Posterior cingulate gyrus (tissue), 11 donors: ENCODE data around the gene ZNF415.
A peak's percentile ranks its signal among the peaks of the same experiment; 100 is the strongest.
"Not testable (repeated sequence)": the region's sequence is repeated elsewhere in the genome, so short reads cannot be mapped to it uniquely, and the experiment has no call there.

Source experiments
- DNase-seq, 10 donors: peaks; one replicate each; pipeline versions ENCODE4 v3.0.0 to v3.0.0-alpha.2; 2020 to 2021; ENCODE audit warnings: mixed read lengths in 3 of 10
- intact Hi-C: fragments of 100-400 bp; cut with DNase I; formaldehyde crosslinking; loops from one replicate; pipeline ENCODE4 v1.15.1; 2023

Gene ZNF415

GRCh38 chr19:53132141-53132991, at the start of gene ZNF415:
ZNF415 (minus strand) TSS chr19:53132910; CDS start chr19:53122676, 10,234 bp downstream.
- intact Hi-C loops: loop anchor here (10.0 kb wide), 1 partner anchor 58 kb away; no protein-coding TSS in a partner anchor
- peak; percentile 74 to 98 (median 84) for DNase-seq

- intact Hi-C loops: loop anchor here (10.0 kb wide), 1 partner anchor 217 kb away; the partner anchor contains the start of gene ZNF816
Measured at GRCh38 chr19:53182202-53182601, 49.5 kb upstream of the ZNF415 start.

GRCh38 chr19:53177986-53178385, 45.3 kb upstream of the ZNF415 start:
- intact Hi-C loops: no loop called here
- no peak for DNase-seq

More at GRCh38 chr19:53182202-53182601, 49.5 kb upstream of the ZNF415 start:
- DNase-seq: peak in 1 of 10 donors; percentile 61

GRCh38 chr19:53172889-53173288, 40.2 kb upstream of the ZNF415 start:
- no peak for DNase-seq
- intact Hi-C loops: no loop called here

GRCh38 chr19:53165691-53166091, 33.0 kb upstream of the ZNF415 start:
- no peak for DNase-seq
- intact Hi-C loops: no loop called here

- DNase-seq: no peak
- intact Hi-C loops: no loop called here
Measured at GRCh38 chr19:53161123-53161522, 28.4 kb upstream of the ZNF415 start.

GRCh38 chr19:53160350-53160749, 27.6 kb upstream of the ZNF415 start:
- intact Hi-C loops: no loop called here
- DNase-seq: no peak

GRCh38 chr19:53158119-53158656, 25.5 kb upstream of the ZNF415 start:
- DNase-seq: peak in 5 of 10 donors; percentile 9 to 86 (median 16)
- intact Hi-C loops: no loop called here

- intact Hi-C loops: loop anchor here (2.0 kb wide), 1 partner anchor 23 kb away; no protein-coding TSS in a partner anchor
- DNase-seq: peak in 1 of 10 donors; percentile 20
Measured at GRCh38 chr19:53157626-53158025, 24.9 kb upstream of the ZNF415 start.

GRCh38 chr19:53156850-53157249, 24.1 kb upstream of the ZNF415 start:
- intact Hi-C loops: loop anchor here (2.0 kb wide), 1 partner anchor 22 kb away; no protein-coding TSS in a partner anchor
- no peak for DNase-seq

- no peak for DNase-seq
- intact Hi-C loops: no loop called here
Measured at GRCh38 chr19:53147645-53148044, 14.9 kb upstream of the ZNF415 start.

GRCh38 chr19:53140351-53140750, 7.6 kb upstream of the ZNF415 start:
- intact Hi-C loops: no loop called here
- DNase-seq: no peak

- intact Hi-C loops: loop anchor here (10.0 kb wide), 1 partner anchor 62 kb away; no protein-coding TSS in a partner anchor
- no peak for DNase-seq
Measured at GRCh38 chr19:53136432-53136831, 3.7 kb upstream of the ZNF415 start.

GRCh38 chr19:53131727-53132126, 983 bp downstream of the ZNF415 start:
- peak in 4 of 10 donors; percentile 23 to 91 (median 44) for DNase-seq
- intact Hi-C loops: loop anchor here (10.0 kb wide), 1 partner anchor 57 kb away; no protein-coding TSS in a partner anchor

- no peak for DNase-seq
- intact Hi-C loops: loop anchor here (10.0 kb wide), 1 partner anchor 56 kb away; no protein-coding TSS in a partner anchor
Measured at GRCh38 chr19:53131085-53131590, 1.6 kb downstream of the ZNF415 start.

GRCh38 chr19:53130506-53130905, 2.2 kb downstream of the ZNF415 start:
- DNase-seq: peak in 2 of 10 donors; percentile 37 to 84
- intact Hi-C loops: loop anchor here (10.0 kb wide), 1 partner anchor 56 kb away; no protein-coding TSS in a partner anchor

GRCh38 chr19:53126733-53127526, 5.8 kb downstream of the ZNF415 start:
- DNase-seq, intact Hi-C loops: not testable (repeated sequence)

GRCh38 chr19:53123400-53123799, 9.3 kb downstream of the ZNF415 start:
- intact Hi-C loops: no loop called here
- DNase-seq: no peak

- DNase-seq: no peak
- intact Hi-C loops: no loop called here
Measured at GRCh38 chr19:53112286-53112685, 20.4 kb downstream of the ZNF415 start.

GRCh38 chr19:53109527-53109926, 23.2 kb downstream of the ZNF415 start:
- no peak for DNase-seq
- intact Hi-C loops: no loop called here
